ENCODE data around the gene TBRG4.

DNA sequence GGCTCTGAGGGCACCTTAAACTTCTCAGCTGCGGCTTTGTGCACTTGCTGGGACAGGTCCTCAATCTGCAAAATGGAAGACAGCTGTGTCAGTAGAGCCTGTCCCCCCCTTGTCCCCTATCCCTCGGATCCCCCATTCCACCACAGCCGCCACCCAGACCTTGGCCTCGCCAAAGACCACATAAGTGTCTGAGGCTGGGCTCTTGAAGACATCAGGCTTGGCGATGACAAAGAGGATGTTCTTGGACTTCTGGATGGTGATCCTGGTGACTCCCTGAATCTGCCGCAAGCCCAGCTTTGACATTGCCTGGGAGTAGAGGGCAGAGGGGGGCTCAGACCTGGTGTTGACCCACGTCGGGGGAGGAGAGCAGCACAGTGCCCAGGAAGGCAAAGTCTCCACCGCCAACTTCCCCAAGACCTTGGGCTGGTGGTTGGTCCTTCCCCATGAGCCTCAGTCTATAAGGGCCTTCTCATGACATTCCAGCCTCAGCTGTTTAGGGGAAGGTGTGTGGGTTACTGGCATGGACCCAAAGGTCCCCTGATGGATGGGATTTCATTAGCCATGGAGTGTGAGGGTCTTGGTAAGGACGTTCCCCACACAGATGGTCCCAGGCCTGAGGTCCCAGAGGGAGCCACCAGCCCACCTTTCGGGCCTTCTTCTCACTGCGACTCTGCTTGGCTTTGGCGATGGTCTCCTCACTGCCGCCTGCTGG is 30.4 kb downstream of the TBRG4 start:
- no peak for TF ChIP-seq ZNF274 (IDR thresholded peaks at IDR 0.05; ENCODE audit: low read depth, low read length)
- no peak for TF ChIP-seq YY1 (IDR thresholded peaks at IDR 0.05; ENCODE audit: insufficient read depth, insufficient read length)
